Fibroblast of skin of right biceps (primary cell): ENCODE data around the gene UCN2.

ENCODE experiments used
- DNase-seq: peaks from one replicate; pipeline ENCODE4 v3.0.0-alpha.2; 2013

UCN2 gene, protein sequence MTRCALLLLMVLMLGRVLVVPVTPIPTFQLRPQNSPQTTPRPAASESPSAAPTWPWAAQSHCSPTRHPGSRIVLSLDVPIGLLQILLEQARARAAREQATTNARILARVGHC

DNA sequence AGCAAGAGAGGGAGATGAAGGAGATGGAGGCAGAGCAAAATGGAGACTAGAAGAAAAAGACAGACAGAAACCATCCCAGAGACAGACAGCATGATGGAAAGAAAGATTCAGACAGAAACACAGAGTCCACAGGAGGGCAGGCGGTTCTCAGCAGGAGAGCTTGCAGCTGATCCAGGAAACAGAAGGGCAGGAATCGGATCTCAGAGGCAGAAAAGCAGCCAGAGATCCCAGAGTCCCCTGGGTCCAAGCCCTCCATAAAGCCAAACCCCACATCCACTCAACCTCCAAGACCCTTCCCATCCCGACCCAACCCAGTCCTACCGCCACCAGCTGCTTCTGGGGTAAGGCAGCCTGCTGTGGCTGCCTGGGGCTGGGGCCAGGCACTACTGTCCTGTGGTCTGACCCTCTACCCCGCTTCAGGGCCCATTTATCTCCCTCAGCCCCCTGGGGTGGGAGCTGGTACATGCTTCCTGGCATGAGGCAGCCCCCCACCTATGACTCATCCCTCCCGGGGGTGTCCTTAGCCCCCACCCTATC lies at the start of gene UCN2:
UCN2 (minus strand) TSS at position 400 of the 537 bp plus-strand sequence. CDS start 657 bp downstream, outside the sequence.
- DNase-seq: peak; percentile 33

DNA sequence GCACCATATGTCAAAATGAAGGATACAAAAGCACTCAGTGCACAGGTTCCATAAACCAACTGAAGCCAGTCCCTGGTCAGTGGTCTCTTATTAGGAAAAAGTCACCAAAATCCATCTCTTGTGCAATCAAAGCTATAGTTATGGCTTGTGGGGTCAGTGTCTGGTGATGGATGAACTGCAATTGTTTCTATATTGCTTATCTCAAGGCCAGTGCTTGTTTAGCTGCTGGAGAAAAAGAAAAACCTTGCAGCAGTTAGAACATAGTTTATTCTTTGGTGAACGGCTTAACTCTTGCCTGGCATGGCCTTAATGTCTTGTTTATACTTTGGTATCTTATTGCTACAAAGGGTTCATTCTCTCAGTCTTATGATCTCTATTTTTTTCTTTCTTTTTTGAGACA lies 48.7 kb upstream of the UCN2 start:
- no peak for DNase-seq

DNA sequence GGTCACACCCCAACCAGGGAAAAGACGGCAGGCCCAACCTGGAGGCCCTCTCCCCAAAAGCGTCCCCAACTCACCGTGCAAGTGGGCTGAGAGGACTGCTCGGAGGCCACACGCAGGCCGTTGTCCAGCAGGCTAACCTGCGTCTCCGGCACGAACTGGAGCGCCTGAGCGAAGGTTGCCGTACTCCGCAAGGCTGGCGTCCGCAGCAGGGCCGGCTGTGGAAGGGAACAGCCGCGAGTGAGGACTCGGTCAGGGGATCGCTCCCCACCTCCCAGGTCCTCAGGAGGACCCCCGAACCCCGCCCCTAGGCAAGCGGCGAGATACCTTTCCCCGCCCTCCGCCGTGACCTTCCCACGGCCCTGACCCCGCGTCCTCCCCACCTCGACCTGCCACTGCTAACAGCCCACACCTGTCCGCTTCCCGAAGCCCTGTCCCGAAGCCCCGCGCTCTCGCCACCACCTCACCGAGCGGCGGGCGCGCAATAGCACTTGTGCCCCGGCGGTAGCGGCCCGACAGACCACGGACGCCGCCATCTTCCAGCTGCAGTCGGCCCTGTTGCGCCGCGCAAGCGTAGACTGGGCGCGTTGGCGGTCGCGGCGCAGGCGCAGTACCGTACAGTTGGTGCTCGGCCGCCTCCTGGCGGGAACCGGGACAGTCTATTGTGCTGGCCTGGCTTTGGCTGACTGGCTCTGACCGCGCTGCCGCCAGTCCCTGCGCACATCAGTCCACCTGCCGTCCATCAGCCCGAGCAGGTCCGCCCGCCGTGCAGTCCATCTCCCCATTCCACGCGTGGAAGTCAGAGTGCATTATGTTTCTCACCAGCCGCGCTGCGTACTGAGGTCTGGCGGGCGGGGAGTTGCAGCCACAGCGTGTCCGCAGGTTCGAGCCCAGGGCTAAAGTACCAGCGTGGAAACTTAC lies 45.8 kb upstream of the UCN2 start, which contains the start of gene UQCRC1:
UQCRC1 (minus strand) TSS at position 559 of the 918 bp plus-strand sequence; CDS start at position 533, 26 bp downstream.
- DNase-seq: peak; percentile 89

DNA sequence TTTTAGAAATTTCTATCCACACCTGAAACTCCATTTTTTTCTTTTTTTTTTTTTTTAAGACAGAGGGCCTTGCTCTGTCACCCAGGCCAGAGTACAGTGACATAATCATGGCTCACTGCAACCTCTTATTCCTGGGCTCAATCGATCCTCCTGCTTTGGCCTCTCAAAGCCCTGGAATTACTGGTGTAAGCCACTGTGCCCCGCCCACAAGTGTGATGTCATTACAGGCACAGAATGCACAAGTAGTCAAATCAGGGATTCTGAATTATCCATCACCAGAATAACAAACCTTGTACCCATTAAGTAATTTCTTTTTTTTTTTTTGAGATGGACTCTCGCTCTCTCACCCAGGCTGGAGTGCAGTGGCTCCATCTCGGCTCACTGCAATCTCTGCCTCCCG lies 43.9 kb upstream of the UCN2 start:
- no peak for DNase-seq

DNA sequence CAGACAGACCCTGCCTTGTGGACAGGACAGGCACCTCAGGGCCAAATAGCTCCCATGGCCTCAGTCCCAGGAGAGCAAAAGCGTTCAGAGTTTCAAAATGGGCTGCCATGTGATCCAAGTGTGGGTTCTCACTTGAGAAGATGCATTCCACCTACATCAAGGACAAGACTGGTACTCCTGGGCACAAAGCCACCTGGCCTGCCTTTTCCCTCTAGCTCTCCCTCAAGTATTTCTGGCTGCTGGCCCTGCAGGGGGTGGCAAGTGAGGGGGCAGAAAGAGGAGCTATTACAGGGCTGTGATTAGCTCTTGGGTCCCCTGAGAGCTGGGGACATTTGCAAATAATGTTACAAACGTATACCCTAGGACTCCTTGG lies 38.0 kb upstream of the UCN2 start:
- DNase-seq: no peak

DNA sequence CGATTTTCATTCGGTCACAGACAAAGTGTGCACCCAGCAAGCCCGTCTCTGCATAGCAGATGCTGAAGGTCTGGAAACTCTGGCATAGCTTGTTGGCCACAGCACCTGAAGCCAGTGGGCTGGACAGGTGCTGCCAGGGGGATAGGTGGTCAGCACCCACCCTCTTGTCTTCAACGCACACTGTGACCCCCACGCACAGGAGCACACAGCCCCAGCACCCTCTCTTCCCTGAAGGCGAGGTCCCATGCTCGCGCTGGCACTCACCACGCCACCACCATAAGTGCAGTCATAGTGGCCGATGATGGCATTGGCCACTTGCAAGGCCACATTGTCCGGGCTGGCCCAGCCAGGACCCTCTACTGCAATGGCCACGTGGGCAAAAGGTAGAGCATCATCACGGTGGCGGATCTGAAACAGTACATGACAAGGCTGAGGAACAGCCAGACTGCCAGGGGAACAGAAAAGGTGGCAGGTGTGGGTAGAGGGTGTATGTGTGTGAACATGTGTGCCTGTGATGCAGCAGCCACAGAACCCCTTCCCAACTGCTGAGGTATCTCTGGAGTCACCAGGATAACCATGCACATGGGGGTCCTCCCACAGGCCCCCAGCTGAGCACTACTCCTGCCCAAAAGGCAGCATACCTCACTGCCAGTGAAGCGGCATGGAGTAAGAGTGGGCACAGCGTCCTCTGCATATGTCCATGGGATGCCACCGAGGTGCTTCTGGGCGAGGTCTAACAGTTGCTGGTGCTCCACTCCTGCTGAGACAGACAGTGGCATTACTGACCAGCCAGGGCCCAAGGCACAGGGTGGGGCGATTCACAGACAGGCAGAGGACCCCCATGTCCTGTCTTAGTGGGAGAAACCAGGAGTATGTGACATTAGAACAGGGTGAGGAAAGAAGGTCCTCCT lies 37.4 kb upstream of the UCN2 start:
- DNase-seq: no peak

DNA sequence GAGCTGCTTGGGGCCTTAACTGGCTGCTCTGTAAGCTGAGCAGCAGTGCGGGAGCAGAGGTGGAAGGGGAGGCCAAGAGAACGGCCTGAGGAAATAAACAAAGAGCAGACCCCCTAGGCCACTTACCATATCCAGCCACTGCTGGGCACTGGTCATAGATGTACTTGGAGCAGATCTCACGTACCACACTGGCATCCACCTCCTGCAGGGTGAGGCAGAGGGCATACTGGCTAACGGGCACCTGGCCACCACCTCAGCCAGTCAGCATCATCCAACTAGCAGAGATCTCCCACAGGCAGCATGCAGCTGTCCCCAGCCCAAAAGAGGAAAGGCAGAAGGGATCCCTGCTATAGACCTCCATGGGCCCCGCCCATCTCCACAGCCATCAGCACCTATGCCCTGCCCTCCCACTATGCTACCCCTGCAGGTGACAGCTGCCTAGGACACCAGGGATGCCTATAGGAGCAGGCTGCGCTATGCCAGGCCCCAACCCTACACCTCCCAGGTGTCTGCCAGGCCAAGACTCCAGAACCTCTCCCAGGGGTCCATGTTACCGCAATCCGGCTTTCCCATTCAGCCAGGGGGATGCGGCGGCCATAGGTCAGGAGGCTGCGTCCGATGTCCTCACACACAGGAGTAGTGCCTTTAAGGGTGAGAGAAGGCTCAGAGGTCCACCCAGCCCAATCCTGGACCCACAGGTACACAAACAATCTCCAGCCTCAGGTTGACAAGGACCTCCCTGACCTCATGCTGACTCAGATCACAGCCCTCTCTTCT lies 36.1 kb upstream of the UCN2 start:
- DNase-seq: no peak

DNA sequence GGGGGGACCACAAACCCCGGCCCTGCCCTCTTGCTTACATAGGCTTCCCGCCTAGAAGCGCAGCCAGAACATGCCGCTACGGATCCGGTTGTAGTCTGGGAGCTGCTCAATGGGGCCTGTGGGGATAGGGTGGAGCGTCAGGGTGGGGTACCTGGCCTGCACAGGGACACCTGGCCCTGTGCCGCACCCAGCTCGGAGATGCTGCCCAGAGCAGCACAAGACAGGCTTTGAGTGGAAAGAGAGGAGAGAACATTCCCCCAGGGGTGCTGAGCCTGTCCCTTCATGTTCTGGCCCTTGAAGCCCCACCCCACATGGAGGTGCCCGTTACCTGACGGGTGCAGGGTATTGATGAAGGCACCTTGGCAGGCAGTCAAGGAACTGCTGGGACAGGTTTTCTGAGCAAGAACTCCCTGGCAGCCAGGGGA lies 35.5 kb upstream of the UCN2 start:
- DNase-seq: no peak

DNA sequence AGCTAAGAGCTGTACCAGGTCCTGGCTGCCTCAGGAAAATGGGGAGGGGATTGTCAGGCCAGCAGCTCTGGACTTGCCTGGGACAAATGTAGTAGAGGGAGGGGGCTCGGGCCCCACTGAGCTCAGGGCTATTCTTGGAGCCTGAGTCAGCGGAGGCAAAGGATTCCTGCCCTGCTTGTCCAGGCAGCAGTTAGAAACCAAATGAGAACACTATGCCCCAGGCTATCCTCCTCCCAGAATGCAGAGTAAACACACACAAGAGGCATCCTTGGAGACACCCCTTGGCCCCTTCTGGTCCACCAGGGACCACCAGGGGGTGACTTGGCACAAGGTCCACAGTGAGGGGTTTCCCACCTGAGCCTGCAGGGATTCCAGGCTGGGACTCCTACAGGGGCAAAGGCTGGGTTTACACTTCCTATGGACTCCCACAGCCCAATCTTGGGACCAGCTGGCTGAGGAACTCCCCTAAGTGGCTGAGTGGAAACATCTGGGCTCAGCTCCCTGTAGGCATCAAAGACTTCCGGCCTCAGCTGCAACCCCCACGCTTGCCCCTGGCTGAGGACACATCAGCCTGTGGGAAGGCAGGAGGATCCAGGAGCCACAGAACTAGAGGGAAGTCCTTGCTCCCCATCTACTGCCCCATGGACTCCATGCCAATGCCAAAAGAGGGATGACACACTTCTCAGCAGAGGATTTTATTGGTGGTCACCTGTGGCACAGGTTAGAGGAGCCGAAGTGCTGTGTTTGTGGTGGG lies 34.9 kb upstream of the UCN2 start:
- DNase-seq: peak; percentile 86

DNA sequence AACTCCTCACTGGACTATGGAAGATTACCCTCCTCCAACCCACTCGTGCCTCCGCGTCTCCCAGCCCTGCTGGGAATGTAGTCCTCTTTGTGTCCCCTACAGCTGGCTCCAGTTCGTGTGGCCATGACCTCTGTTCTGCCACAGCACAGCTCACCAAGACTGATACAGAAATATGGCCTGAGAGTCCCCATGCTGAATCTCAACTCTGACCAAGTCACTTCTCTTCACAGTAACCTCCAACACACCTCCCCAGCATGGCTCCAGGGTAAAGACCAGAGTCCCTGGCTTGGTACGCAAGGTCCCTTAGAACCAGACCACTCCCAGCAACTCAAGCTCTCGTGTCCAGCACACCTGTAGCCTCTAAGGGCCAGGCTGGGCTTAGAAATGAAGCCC lies 33.8 kb upstream of the UCN2 start:
- no peak for DNase-seq

DNA sequence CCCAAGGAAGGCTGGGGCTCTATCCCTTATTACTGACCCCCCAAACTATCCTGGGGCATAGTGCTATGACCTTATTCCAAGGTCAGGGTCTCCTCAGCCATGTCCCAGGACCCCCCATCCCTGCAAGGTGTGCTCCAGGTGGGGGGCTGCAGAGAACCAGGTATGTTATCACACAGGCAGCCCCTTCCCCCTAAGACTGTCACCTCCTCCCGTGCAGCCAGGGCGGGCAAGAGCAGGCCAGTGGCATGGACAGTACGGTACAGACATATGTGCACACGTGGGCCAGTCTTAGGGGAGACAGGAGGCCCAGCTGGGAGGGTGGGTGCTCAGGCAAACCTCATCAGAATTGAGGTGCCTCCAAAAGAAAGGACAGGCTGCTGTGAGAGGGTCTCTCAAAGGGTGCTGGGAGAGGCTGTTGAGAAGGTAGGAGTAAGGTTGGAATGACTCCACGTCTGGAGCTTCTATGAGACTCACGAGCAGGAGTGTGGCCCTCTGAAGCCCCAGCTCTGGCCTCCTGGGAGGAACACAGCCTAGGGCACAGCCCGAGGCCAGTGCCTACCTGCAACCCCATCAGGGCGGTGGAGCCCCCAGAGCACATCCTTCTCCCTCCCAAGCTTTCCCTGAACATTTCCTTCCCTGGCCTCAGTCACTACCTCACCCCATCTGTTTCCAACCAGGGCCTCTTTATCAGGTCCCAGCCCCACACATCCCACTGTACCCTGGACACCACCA lies 33.3 kb upstream of the UCN2 start:
- no peak for DNase-seq

DNA sequence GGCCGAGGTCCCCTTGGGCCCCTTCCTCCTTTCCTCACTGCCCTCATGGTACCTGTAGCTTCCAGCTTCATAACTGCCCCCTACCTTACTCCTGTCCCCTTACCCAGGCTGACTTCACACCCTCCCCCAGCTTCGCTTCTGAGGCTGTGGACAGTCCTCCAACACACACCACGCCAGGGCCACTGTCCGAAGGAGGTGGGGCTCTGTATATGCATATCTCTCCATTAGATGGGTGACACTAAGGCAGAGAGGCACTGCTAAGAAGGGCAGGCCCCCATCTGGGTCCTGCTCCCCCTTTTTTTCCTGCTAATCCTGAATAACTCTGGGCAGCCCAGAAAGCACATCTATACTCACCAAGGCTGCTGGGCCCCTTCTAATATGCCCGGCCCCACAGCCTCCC lies 32.6 kb upstream of the UCN2 start:
- no peak for DNase-seq

DNA sequence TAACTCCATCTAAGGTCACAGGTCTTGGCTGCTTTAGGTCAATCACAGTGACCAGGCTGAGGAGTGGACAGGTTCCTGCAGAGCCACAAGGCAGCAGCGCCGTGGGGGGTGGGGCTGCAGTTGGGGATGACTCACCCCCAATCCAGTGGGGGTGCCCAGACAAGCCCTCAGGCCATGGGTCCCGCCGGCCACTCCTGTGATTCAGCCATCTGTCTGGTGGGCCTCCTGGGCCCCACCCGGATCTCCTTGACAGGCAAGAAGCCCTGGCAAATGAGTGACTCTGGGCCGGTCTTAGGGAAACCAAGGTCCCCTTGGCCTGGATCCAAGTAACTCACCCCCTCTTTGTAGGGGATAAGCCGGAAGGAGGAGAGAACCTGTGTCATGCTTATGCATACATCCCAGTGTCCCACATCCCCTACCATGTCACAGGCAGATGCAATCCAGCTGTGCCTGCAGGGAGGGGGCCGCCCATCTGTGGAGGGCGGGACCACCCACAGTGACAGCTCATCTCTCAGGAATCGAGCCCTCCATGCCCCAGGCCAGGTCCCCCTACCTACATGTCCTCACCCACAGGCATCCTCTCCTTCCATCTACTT lies 32.0 kb upstream of the UCN2 start:
- DNase-seq: peak; percentile 90

DNA sequence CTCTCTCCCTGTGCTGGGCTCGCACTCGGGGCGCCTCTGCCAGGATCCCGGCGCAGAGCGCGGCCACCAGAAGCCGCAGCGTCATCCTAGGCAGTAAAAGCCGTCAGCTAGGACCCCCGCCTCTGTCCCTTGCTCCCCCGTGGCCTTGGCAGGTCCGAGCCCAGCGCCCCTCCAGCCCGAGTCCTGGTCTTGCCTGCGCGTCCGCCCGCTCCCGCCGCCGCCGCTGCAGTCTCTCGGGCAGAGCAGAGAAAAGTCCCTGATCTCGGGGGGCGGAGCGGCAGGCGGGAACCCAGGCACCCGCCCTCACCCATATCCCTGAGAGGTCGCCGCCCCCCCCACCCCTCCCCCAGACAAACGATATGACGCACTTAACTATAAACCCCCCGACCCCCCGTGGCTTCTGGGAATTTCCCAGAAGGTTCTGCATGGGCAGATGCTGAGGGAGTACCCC lies 31.5 kb upstream of the UCN2 start, which contains the start of gene COL7A1:
COL7A1 (minus strand) TSS at position 255 of the 451 bp plus-strand sequence; CDS start at position 85, 170 bp downstream.
- DNase-seq: no peak

DNA sequence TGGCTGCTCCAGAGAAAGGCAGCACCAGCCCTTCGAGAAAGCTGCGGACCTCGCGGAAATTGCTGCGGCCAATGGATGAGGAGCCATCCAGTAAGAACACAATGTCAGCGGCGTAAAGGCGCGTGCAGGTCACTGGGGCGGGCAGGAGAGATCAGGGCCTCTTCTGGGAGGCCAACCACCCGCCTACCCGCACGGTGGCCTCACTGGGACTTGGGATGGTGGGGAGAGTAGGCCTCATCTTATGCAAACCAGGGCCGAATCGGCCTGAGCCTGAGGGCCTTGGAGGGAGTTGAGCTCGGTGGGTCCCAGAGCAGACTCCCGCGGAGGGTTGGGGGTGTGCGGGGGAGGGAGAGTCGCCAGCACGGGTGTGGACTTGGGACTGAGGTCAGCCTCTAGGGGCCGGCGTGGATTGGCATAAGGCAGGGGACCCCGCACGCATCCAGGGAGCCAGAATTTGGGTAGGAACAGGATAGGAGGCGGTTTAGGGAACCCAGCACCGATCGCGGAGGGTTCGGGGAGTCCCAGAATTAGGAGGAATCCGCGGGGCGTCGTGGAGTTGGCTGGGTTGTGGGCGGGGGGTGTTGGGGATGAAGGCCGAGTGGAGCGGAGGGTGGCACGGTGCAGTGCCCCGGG lies 31.0 kb upstream of the UCN2 start:
- DNase-seq: no peak

DNA sequence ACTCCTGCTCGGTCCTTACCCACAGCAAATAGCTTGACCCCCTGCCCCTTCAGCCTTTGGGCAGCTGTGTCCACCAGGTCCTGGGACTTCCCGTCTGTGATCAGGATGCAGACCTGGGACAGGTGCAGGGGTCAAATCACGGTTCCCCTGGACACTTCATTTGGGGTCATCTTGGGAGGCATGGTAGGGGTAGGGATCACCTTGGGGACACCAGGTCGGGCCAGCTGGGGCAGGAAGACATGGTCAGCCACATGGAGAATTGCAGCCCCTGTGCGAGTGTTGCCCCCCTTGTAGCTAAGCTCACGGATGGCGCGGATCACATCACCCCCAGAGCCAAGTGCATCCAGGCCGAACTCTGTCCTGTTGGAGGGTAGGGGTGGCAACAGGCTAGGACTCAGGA lies 29.8 kb upstream of the UCN2 start:
- no peak for DNase-seq

DNA sequence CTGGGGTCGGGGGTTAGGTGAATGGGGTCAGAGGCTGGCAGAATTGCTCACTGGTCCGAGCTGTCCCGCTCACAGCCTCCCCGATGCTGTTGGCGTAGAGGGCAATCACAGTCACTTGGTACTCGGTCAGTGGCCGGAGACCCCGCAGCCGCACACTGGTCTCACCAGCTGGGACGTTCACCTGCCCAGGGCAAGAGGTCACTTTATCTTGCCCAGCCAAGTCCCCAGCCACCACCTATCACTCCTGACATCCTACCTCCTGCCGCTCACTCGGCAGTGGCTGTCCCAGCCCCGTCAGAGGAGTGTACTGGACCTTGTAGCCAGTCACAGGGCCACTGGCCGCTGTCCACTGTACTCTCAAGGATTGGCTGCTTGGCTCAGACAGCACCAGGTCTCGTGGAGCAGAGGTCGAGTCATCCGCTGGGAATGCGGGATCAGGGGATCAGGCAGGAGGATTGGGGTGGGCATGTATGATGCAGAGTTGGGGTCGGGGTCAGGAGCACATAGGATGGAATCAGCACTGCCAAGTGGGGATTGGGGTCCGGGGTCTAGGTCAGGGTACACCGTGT lies 29.0 kb upstream of the UCN2 start:
- DNase-seq: no peak

DNA sequence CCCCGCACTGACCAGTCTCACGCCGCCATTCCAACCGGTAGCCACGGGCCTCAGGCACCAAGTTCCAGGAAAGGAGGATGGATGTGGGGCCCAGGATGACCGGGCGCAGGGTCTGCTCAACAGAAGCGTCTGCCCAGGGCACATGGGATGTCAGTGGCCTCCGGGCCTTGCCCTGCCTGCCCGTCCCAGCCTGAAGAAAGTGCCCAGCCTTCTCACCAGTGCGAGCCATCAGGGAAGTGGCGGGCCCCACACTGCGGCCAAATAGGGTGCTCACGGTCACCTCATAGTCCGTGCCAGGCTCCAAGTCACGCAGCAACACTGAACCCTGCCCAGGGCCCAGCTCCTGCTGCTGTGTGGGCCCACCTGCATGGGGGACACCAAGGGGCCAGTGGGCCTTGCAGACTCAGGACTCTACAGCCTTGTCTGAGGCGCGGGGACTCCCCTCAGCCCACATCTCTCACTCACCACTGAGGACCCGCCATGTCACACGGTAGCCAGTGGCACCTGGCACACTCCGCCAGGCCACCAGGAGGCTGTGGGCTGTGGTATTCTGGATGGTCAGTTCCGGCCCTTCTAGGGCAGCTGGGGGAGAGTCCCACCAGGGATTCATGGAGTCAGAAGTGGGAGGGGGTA lies 28.4 kb upstream of the UCN2 start:
- no peak for DNase-seq

DNA sequence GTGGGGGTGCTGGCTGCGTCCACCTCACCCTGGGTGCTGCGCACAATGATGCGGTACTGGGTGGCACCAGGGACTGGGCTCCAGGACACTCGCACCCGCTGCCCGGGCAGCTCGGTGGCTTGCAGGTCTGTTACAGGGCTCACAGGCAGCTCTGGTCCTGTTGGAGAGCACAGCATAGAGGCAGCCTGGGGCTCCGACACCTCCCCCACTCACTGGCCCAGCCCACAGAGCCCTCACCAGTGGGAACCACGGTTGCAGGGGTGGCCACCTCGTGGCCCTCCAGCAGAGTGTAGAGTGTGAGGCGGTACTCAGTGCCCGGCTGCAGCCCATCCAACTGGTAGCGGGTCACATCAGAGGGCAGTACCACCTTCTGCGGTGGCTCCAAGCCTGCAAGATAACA lies 27.9 kb upstream of the UCN2 start:
- no peak for DNase-seq
